Neural cell (in vitro differentiated cells): ENCODE results near the gene SCTR. TPM values are rescaled to one million over a fixed set of nuclear protein-coding genes. Genes with fewer than 3 reads are reported as not detected.

Source experiments
- H2AFZ ChIP-seq: fragments of 200-600, 300-800 bp; sonication (generic), shearing (Covaris generic); 2 replicates; pipeline ENCODE4 v1.6.0; 2014; ENCODE audit warnings: low read depth, mild to moderate bottlenecking, antibody characterized with exemption, low read length, moderate library complexity
- H3F3A ChIP-seq: fragments of 200-600 bp; shearing (Covaris generic); 2 replicates; pipeline ENCODE4 v1.6.1; 2016; ENCODE audit warnings: mild to moderate bottlenecking, moderate library complexity, mixed read lengths, antibody characterized with exemption, low read length; ENCODE audit not compliant: insufficient read depth, poor library complexity, severe bottlenecking
- H3K27ac ChIP-seq: fragments of 200-600, 300-800 bp; sonication (generic), shearing (Covaris generic); 2 replicates; pipeline ENCODE4 v1.5.1; 2014; ENCODE audit warnings: mild to moderate bottlenecking, low read length, moderate library complexity
- H3K27me3 ChIP-seq: fragments of 300-800, 200-600 bp; sonication (generic), shearing (Covaris generic); 2 replicates; pipeline ENCODE4 v1.6.0; 2014; ENCODE audit warnings: mild to moderate bottlenecking, low read depth, low read length, moderate library complexity; ENCODE audit not compliant: insufficient read depth
- H3K36me3 ChIP-seq: fragments of 300-800, 200-600 bp; sonication (generic), shearing (Covaris generic); 2 replicates; pipeline ENCODE4 v1.5.1; 2014; ENCODE audit warnings: mild to moderate bottlenecking, antibody characterized with exemption, low read length, moderate library complexity; ENCODE audit not compliant: insufficient read depth
- H3K4me2 ChIP-seq: fragments of 300-800, 200-600 bp; sonication (generic), shearing (Covaris generic); 2 replicates; pipeline ENCODE4 v1.6.0; 2014; ENCODE audit warnings: mild to moderate bottlenecking, low read length
- H3K4me3 ChIP-seq: fragments of 300-800, 200-600 bp; sonication (generic), shearing (Covaris generic); 2 replicates; pipeline ENCODE4 v1.5.1; 2014; ENCODE audit warnings: mild to moderate bottlenecking, low read length, moderate library complexity
- H3K79me2 ChIP-seq: fragments of 200-600 bp; shearing (Covaris generic); replicated peaks from 2 replicates; pipeline ENCODE4 v1.6.0; 2014; ENCODE audit warnings: mild to moderate bottlenecking, low read length, moderate library complexity; ENCODE audit not compliant: insufficient read depth
- H3K9ac ChIP-seq: fragments of 300-800, 200-600 bp; sonication (generic), shearing (Covaris generic); 2 replicates; pipeline ENCODE4 v1.6.1; 2016; ENCODE audit warnings: mild to moderate bottlenecking, low read length, mixed read lengths
- H3K9me2 ChIP-seq: fragments of 200-600 bp; shearing (Covaris generic); 2 replicates; pipeline ENCODE4 v1.6.1; 2016; ENCODE audit warnings: mild to moderate bottlenecking, low read length, mixed read lengths; ENCODE audit not compliant: insufficient read depth
- H3K9me3 ChIP-seq: fragments of 200-600, 300-800 bp; sonication (generic), shearing (Covaris generic); 2 replicates; pipeline ENCODE4 v1.6.1; 2016; ENCODE audit warnings: mild to moderate bottlenecking, mixed run types, low read length, moderate library complexity, mixed read lengths
- H4K20me1 ChIP-seq: fragments of 200-600 bp; shearing (Covaris generic); 2 replicates; pipeline ENCODE4 v1.6.1; 2016; ENCODE audit warnings: mild to moderate bottlenecking, mixed run types; ENCODE audit not compliant: insufficient read depth
- CTCF ChIP-seq: fragments of 450-650 bp; IDR thresholded peaks from 2 replicates; pipeline ENCODE4 v1.5.1; 2014; ENCODE audit warnings: antibody characterized with exemption, mild to moderate bottlenecking, moderate library complexity; ENCODE audit not compliant: poor library complexity, severe bottlenecking
- EP300 ChIP-seq: fragments of 450-650 bp; conservative IDR thresholded peaks from 2 replicates; pipeline ENCODE4 v1.6.1; 2014; ENCODE audit warnings: antibody characterized with exemption, mild to moderate bottlenecking, moderate library complexity; ENCODE audit not compliant: poor library complexity, severe bottlenecking
- EZH2 ChIP-seq: fragments of 200-600, 300-800 bp; shearing (Covaris generic), sonication (generic); IDR thresholded peaks from 2 replicates; pipeline ENCODE4 v1.6.1; 2014; ENCODE audit warnings: antibody characterized with exemption, low read length, borderline replicate concordance, mild to moderate bottlenecking; ENCODE audit not compliant: insufficient read depth, poor library complexity, severe bottlenecking
- MXI1 ChIP-seq: fragments of 450-650 bp; conservative IDR thresholded peaks from 2 replicates; pipeline ENCODE4 v1.6.1; 2014; ENCODE audit warnings: antibody characterized with exemption, mild to moderate bottlenecking; ENCODE audit not compliant: poor library complexity, severe bottlenecking
- POLR2AphosphoS5 ChIP-seq: IDR thresholded peaks from 2 replicates; pipeline ENCODE4 v1.6.1; 2012
- RAD21 ChIP-seq: fragments of 450-650 bp; conservative IDR thresholded peaks from 2 replicates; pipeline ENCODE4 v1.6.1; 2014; ENCODE audit warnings: antibody characterized with exemption, mild to moderate bottlenecking, moderate library complexity
- REST ChIP-seq: IDR thresholded peaks from 2 replicates; pipeline ENCODE4 v1.6.1; 2012; ENCODE audit warnings: borderline replicate concordance
- SMC3 ChIP-seq: fragments of 450-650 bp; conservative IDR thresholded peaks from 2 replicates; pipeline ENCODE4 v1.6.1; 2014; ENCODE audit warnings: antibody characterized with exemption, mild to moderate bottlenecking, moderate library complexity; ENCODE audit not compliant: poor library complexity
- TAF1 ChIP-seq: IDR thresholded peaks from 2 replicates; pipeline ENCODE4 v1.6.1; 2012; ENCODE audit warnings: low read depth
- polyA plus RNA-seq: library from polyadenylated mRNA; depleted of rRNA; stranded (reverse); fragments of >200 nt; gene quantifications from 2 replicates; pipeline ENCODE4 v1.2.3, GENCODE V29; 2014

SCTR gene
- polyA plus RNA-seq, 1 donor from 2014 or later: 0.12 TPM

- Histone ChIP-seq H3K9ac (no peak overlapping the region), H4K20me1 (no peaks in the 10 kb centered on the region), H3K9me3 (no peaks in the 10 kb centered on the region)
Observed at GRCh38 chr2:119518401-119519056, 5.8 kb downstream of the SCTR start.

GRCh38 chr2:119517433-119517832, 6.8 kb downstream of the SCTR start:
- H3F3A ChIP-seq: no peaks in the 10 kb centered on the region
- no peaks in the 10 kb centered on the region for H3K9me3 ChIP-seq
- H3K9me2 ChIP-seq: no peaks in the 10 kb centered on the region
- H3K27me3 ChIP-seq: peaks cover 10% of the 10 kb centered on the region
- no peaks in the 10 kb centered on the region for H3K79me2 ChIP-seq
- no peak overlapping the region for H2AFZ ChIP-seq
- H3K27ac ChIP-seq: no peak overlapping the region
- H3K9ac ChIP-seq: no peak overlapping the region
- H3K4me3 ChIP-seq: no peak overlapping the region
- TF ChIP-seq SMC3: no peak
- no peak for TF ChIP-seq POLR2AphosphoS5
- TF ChIP-seq CTCF: no peak
- TF ChIP-seq RAD21: no peak
- no peaks in the 10 kb centered on the region for H3K36me3 ChIP-seq
- H4K20me1 ChIP-seq: no peaks in the 10 kb centered on the region
- no peak overlapping the region for H3K4me2 ChIP-seq

More at GRCh38 chr2:119518401-119519056, 5.8 kb downstream of the SCTR start:
- H3K9me2 ChIP-seq: no peaks in the 10 kb centered on the region
- no peak overlapping the region for H3K27ac ChIP-seq
- no peaks in the 10 kb centered on the region for H3K36me3 ChIP-seq
- H3K4me2 ChIP-seq: no peak overlapping the region
- no peak overlapping the region for H3K4me3 ChIP-seq
- H2AFZ ChIP-seq: no peak overlapping the region
- TF ChIP-seq MXI1 (no peak), EZH2 (no peak)
- peaks cover 21% of the 10 kb centered on the region for H3K27me3 ChIP-seq
- H3K79me2 ChIP-seq: no peaks in the 10 kb centered on the region
- no peaks in the 10 kb centered on the region for H3F3A ChIP-seq

- H3K9me3 ChIP-seq: no peaks in the 10 kb centered on the region
- H4K20me1 ChIP-seq: no peaks in the 10 kb centered on the region
- H2AFZ ChIP-seq: no peak overlapping the region
- H3K4me2 ChIP-seq: no peak overlapping the region
- no peaks in the 10 kb centered on the region for H3K27me3 ChIP-seq
- no peaks in the 10 kb centered on the region for H3K36me3 ChIP-seq
- H3K4me3 ChIP-seq: no peak overlapping the region
- H3K9ac ChIP-seq: no peak overlapping the region
- no peaks in the 10 kb centered on the region for H3F3A ChIP-seq
- no peaks in the 10 kb centered on the region for H3K9me2 ChIP-seq
- TF ChIP-seq POLR2AphosphoS5: no peak
- no peak overlapping the region for H3K27ac ChIP-seq
- H3K79me2 ChIP-seq: no peaks in the 10 kb centered on the region
Observed at GRCh38 chr2:119516121-119516520, 8.2 kb downstream of the SCTR start.

GRCh38 chr2:119513832-119514231, 10.5 kb downstream of the SCTR start:
- Histone ChIP-seq H3K27me3 (no peaks in the 10 kb centered on the region), H3K36me3 (no peaks in the 10 kb centered on the region), H4K20me1 (no peaks in the 10 kb centered on the region), H3K27ac (no peak overlapping the region), H3K4me3 (no peak overlapping the region), H3K79me2 (no peaks in the 10 kb centered on the region), H3K9ac (no peak overlapping the region), H2AFZ (no peak overlapping the region), H3K4me2 (no peak overlapping the region), H3F3A (no peaks in the 10 kb centered on the region), H3K9me3 (no peaks in the 10 kb centered on the region), H3K9me2 (no peaks in the 10 kb centered on the region)
- TF ChIP-seq RAD21 (no peak), POLR2AphosphoS5 (no peak), MXI1 (no peak), SMC3 (no peak), EP300 (no peak), CTCF (no peak), EZH2 (no peak), REST (no peak), TAF1 (no peak)
